ENCODE data around the gene CMTM1. TPM values are rescaled to one million over a fixed set of nuclear protein-coding genes. Genes with fewer than 3 reads are reported as not detected.
"Not testable (repeated sequence)": the region's sequence is repeated elsewhere in the genome, so short reads cannot be mapped to it uniquely, and the experiment has no call there.

Gene CMTM1
- total RNA-seq, 2 experiments from 2014 or later = 4.2 to 8.2 TPM

DNA sequence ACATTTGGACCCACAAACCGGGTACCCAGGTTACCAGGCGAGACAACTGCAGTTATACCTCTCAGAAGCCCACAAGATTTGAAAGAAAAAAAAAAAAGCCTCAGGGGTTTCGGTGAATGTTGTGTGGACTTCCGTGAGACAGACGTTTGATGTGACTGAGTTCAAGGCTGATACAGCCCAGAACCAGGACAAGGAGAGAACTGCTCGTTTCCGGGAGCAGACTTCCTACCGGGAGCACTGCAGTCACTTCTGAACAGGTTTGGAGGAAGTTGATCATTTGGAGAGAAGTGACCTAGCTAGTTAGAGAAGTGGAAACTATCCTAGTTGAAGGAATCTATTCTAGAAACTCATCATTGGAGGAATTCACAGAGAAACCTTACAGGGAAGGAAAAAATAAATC is 13.0 kb upstream of the CMTM1 start:
- H3K27ac Mint-ChIP-seq = peak overlapping the region; percentile 95
- DNase-seq = no peak
- intact Hi-C loops (cut with micrococcal nuclease) = loop anchor here (1.0 to 5.0 kb wide), 5 partner anchors 11 to 320 kb away; partner anchors contain the start of gene CMTM4
- H3K9me3 Mint-ChIP-seq = no peaks in the 10 kb centered on the region
- CTCF ChIA-PET = interaction anchor here (0.6 to 2.0 kb wide), 8 partner anchors 10 to 183 kb away, joined by 3 to 7 read pairs (median 4); no protein-coding TSS in a partner anchor
- peak overlapping the region; percentile 87 for H3K4me3 Mint-ChIP-seq
- H3K27me3 Mint-ChIP-seq (ENCODE audit: low read depth) = no peaks in the 10 kb centered on the region
- H3K36me3 Mint-ChIP-seq (ENCODE audit: low read depth) = peaks cover 35% of the 10 kb centered on the region
- peaks cover 63% of the 10 kb centered on the region for H3K4me1 Mint-ChIP-seq (ENCODE audit: low read depth)

GRCh38 chr16:66554021-66554420 is 12.2 kb upstream of the CMTM1 start:
- Mint-ChIP-seq H3K4me3 (peak overlapping the region; percentile 87), H3K4me1 (ENCODE audit: low read depth) (peaks cover 59% of the 10 kb centered on the region), H3K27ac (no peak overlapping the region), H3K9me3 (no peaks in the 10 kb centered on the region), H3K27me3 (ENCODE audit: low read depth) (no peaks in the 10 kb centered on the region), H3K36me3 (ENCODE audit: low read depth) (peaks cover 39% of the 10 kb centered on the region)
- intact Hi-C loops (cut with micrococcal nuclease) = loop anchor here (5.0 kb wide), 1 partner anchor 143 kb away; the partner anchor contains the start of gene CMTM4
- CTCF ChIA-PET = interaction anchor here (0.8 to 2.0 kb wide), 7 partner anchors 10 to 149 kb away, joined by 3 to 7 read pairs (median 4); no protein-coding TSS in a partner anchor
- DNase-seq = no peak

DNA sequence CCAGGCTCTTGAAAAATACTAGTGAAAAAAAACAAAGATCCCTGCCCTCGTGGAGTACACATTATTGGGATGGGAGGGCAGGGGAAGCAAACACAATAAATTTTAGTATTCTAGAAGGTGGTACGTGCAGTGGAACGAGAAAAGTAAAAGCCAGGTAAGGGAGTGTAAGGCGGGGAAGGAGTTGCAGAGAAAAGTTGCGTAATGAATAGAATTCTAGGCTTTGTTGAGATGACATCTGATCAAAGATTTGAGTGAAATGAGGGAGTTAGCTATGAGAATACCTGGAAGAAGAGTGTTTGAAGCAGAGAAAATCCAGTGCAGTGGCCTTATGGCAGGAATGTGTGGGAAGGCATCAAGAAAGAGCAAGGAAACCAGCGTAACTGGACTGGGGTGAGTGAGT is 11.7 kb upstream of the CMTM1 start:
- DNase-seq = no peak
- Mint-ChIP-seq H3K36me3 (ENCODE audit: low read depth) (peaks cover 39% of the 10 kb centered on the region), H3K9me3 (no peaks in the 10 kb centered on the region), H3K4me3 (peak overlapping the region; percentile 2), H3K27ac (no peak overlapping the region), H3K27me3 (ENCODE audit: low read depth) (no peaks in the 10 kb centered on the region), H3K4me1 (ENCODE audit: low read depth) (peaks cover 57% of the 10 kb centered on the region)
- CTCF ChIA-PET = interaction anchor here (0.8 to 2.0 kb wide), 4 partner anchors 9 to 148 kb away, joined by 3 to 7 read pairs (median 5); no protein-coding TSS in a partner anchor
- intact Hi-C loops (cut with micrococcal nuclease) = loop anchor here (5.0 kb wide), 1 partner anchor 143 kb away; the partner anchor contains the start of gene CMTM4

DNA sequence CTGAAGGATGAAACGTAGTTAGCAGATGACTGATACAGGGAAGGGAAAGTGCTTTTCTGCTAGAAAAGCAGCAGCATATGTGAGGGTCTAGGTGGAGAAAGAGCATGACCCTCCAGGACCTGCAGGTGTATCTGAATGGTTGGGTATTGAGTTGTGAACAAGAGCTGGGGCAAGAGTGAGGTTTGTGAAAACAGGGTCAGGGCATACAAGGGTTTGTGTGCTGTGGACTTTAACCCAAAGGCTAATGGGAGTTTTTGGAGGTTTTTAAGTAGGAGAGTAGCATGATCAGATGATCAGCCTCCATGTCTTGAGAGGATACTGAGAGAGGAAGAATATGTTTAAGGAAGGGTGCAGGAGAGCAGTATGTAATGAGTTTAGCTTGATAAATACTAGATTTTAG is 6.1 kb upstream of the CMTM1 start:
- no peaks in the 10 kb centered on the region for H3K27me3 Mint-ChIP-seq (ENCODE audit: low read depth)
- peaks cover 45% of the 10 kb centered on the region for H3K36me3 Mint-ChIP-seq (ENCODE audit: low read depth)
- no peaks in the 10 kb centered on the region for H3K9me3 Mint-ChIP-seq
- CTCF ChIA-PET = interaction anchor here (0.6 to 1.5 kb wide), 5 partner anchors 11 to 188 kb away, joined by 3 to 5 read pairs (median 4); no protein-coding TSS in a partner anchor
- intact Hi-C loops (cut with micrococcal nuclease) = loop anchor here (5.0 kb wide), 1 partner anchor 92 kb away; no protein-coding TSS in a partner anchor
- peaks cover 65% of the 10 kb centered on the region for H3K4me1 Mint-ChIP-seq (ENCODE audit: low read depth)
- no peak for DNase-seq
- H3K4me3 Mint-ChIP-seq = no peak overlapping the region
- H3K27ac Mint-ChIP-seq = no peak overlapping the region

DNA sequence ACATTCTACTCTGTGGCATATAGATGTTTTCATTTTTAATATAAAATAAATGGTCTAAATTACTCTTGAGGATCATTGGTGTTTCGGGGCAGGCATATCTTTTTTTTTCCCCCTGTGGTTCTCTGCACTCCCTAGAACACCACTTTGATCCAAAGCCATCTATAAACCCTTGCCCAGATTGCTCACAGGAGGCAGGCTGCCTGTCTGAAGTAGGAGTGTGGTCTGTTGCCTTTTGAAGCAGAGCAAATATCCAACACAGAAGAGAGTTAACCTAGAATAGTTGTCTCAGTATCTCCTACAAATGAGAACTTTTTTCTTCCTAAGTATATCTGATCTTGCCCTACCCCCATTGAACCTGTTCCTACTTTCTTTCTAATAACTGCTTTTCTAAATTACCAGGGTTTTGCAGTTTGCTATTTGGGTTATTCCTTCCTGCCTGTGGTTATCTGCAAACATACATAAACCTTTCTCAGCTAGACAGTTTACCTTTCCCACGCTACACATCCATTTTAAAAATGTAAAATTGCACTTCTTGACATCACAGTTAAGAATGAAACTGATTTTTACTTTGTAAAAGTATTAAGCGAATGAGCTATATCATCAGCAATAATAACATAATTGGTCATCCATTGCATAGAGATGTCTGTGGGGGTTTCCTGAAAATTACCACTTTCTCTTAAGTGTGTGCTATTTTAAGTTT is 4.7 kb upstream of the CMTM1 start:
- CTCF ChIA-PET = interaction anchor here (0.5 to 5.2 kb wide), 15 partner anchors 9 to 309 kb away, joined by 3 to 25 read pairs (median 4); partner anchors contain the start of gene CKLF
- Mint-ChIP-seq H3K9me3 (no peaks in the 10 kb centered on the region), H3K4me1 (ENCODE audit: low read depth) (peaks cover 53% of the 10 kb centered on the region), H3K36me3 (ENCODE audit: low read depth) (peaks cover 46% of the 10 kb centered on the region), H3K27ac (no peak overlapping the region), H3K27me3 (ENCODE audit: low read depth) (no peaks in the 10 kb centered on the region), H3K4me3 (no peak overlapping the region)
- intact Hi-C loops (cut with micrococcal nuclease) = loop anchor here (1.0 to 5.0 kb wide), 3 partner anchors 28 to 91 kb away; no protein-coding TSS in a partner anchor
- DNase-seq = no peak

- DNase-seq = no peak
- H3K4me1 Mint-ChIP-seq (ENCODE audit: low read depth) = peaks cover 55% of the 10 kb centered on the region
- H3K9me3 Mint-ChIP-seq = no peaks in the 10 kb centered on the region
- intact Hi-C loops (cut with micrococcal nuclease) = loop anchor here (1.0 to 5.0 kb wide), 3 partner anchors 27 to 90 kb away; no protein-coding TSS in a partner anchor
- peaks cover 52% of the 10 kb centered on the region for H3K36me3 Mint-ChIP-seq (ENCODE audit: low read depth)
- no peak overlapping the region for H3K27ac Mint-ChIP-seq
- CTCF ChIA-PET = interaction anchor here (0.5 to 5.2 kb wide), 19 partner anchors 8 to 308 kb away, joined by 3 to 25 read pairs (median 4); partner anchors contain the start of genes CKLF and CMTM3
- H3K27me3 Mint-ChIP-seq (ENCODE audit: low read depth) = no peaks in the 10 kb centered on the region
- H3K4me3 Mint-ChIP-seq = no peak overlapping the region
These were observed 3.8 kb upstream of the CMTM1 start for GRCh38 chr16:66562409-66562808.

GRCh38 chr16:66562986-66563385 is 3.3 kb upstream of the CMTM1 start:
- intact Hi-C loops (cut with micrococcal nuclease) = loop anchor here (1.0 to 5.0 kb wide), 3 partner anchors 26 to 89 kb away; no protein-coding TSS in a partner anchor
- CTCF ChIA-PET = interaction anchor here (0.6 to 5.2 kb wide), 23 partner anchors 8 to 305 kb away, joined by 3 to 25 read pairs (median 4); partner anchors contain the start of genes CKLF and CMTM3
- no peak for DNase-seq
- no peaks in the 10 kb centered on the region for H3K27me3 Mint-ChIP-seq (ENCODE audit: low read depth)
- peaks cover 52% of the 10 kb centered on the region for H3K36me3 Mint-ChIP-seq (ENCODE audit: low read depth)
- H3K9me3 Mint-ChIP-seq = no peaks in the 10 kb centered on the region
- H3K4me3 Mint-ChIP-seq = no peak overlapping the region
- H3K4me1 Mint-ChIP-seq (ENCODE audit: low read depth) = peaks cover 58% of the 10 kb centered on the region
- no peak overlapping the region for H3K27ac Mint-ChIP-seq

DNA sequence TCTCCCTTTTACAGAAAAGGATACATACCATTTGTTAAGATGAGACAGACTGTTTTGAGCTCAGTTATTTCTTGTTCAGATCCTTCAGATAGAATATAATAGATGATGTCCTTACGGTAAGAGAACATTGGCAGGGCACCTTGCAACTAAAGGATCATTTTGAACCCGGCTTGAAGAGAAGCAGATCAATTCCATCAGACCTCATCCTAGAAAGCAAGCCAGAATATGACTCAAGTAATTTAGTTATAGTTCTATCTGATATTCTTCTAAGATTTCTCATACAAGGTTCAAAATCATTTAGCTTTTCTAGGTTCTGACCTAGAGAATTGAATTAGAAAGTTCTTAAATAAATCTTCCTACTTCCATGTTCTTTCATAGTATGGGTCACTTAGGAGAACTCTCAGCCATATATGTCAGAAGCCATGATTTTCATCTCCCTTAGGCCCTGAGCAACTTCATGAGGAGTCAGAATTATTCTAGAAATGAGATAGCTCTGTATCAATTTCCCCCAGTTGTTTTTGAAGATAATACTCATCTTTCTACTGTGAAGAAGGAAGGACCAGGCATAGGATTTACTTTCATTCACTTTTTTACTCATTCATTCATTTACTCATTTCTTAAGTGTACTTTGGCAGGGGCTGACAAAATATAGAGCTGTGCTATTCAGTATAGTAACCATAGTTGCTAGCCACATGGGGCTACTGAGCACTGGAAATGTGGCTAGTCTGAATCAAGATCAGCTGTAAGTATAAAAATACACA is 2.5 kb upstream of the CMTM1 start:
- no peaks in the 10 kb centered on the region for H3K27me3 Mint-ChIP-seq (ENCODE audit: low read depth)
- no peaks in the 10 kb centered on the region for H3K9me3 Mint-ChIP-seq
- CTCF ChIA-PET = interaction anchor here (0.6 to 5.2 kb wide), 25 partner anchors 9 to 302 kb away, joined by 3 to 25 read pairs (median 5); partner anchors contain the start of genes CKLF and CMTM3
- peak overlapping the region; percentile 14 for H3K27ac Mint-ChIP-seq
- H3K36me3 Mint-ChIP-seq (ENCODE audit: low read depth) = peaks cover 49% of the 10 kb centered on the region
- no peak for DNase-seq
- H3K4me3 Mint-ChIP-seq = no peak overlapping the region
- peaks cover 56% of the 10 kb centered on the region for H3K4me1 Mint-ChIP-seq (ENCODE audit: low read depth)
- intact Hi-C loops (cut with micrococcal nuclease) = loop anchor here (1.0 to 5.0 kb wide), 4 partner anchors 10 to 89 kb away; no protein-coding TSS in a partner anchor

DNA sequence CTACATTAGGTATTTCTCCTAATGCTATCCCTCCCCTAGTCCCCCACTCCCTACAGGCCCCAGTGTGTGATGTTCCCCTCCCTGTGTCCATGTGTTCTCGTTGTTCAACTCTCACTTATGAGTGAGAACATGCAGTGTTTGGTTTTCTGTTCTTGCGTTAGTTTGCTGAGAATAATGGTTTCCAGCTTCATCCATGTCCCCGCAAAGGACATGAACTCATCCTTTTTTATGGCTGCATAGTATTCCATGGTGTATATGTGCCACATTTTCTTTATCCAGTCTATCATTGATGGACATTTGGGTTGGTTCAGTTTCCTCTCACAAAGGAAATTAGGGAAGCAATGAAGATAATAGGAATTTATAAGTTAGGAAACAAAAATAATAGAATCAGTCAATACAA is 1.0 kb downstream of the CMTM1 start:
- H3K27me3 Mint-ChIP-seq (ENCODE audit: low read depth); H3K27ac Mint-ChIP-seq; H3K4me3 Mint-ChIP-seq; H3K9me3 Mint-ChIP-seq; DNase-seq; intact Hi-C loops (cut with micrococcal nuclease): not testable (repeated sequence)
- Mint-ChIP-seq H3K36me3 (ENCODE audit: low read depth) (peaks cover 35% of the 10 kb centered on the region), H3K4me1 (ENCODE audit: low read depth) (peaks cover 34% of the 10 kb centered on the region)
- CTCF ChIA-PET = interaction anchor here (1.3 kb wide), 1 partner anchor 41 kb away, joined by 3 read pairs; no protein-coding TSS in a partner anchor

- CTCF ChIA-PET = interaction anchor here (2.2 kb wide), 1 partner anchor 40 kb away, joined by 9 read pairs; no protein-coding TSS in a partner anchor
- intact Hi-C loops (cut with micrococcal nuclease) = no loop called here
These were observed 2.1 kb downstream of the CMTM1 start for GRCh38 chr16:66568355-66568754.

GRCh38 chr16:66569131-66569530 is 2.9 kb downstream of the CMTM1 start:
- peaks cover 23% of the 10 kb centered on the region for H3K36me3 Mint-ChIP-seq (ENCODE audit: low read depth)
- intact Hi-C loops (cut with micrococcal nuclease) = no loop called here
- H3K27ac Mint-ChIP-seq = no peak overlapping the region
- peaks cover 17% of the 10 kb centered on the region for H3K4me1 Mint-ChIP-seq (ENCODE audit: low read depth)
- no peaks in the 10 kb centered on the region for H3K9me3 Mint-ChIP-seq
- no peak overlapping the region for H3K4me3 Mint-ChIP-seq
- H3K27me3 Mint-ChIP-seq (ENCODE audit: low read depth) = no peaks in the 10 kb centered on the region
- DNase-seq = no peak
- CTCF ChIA-PET = interaction anchor here (0.6 to 2.2 kb wide), 3 partner anchors 39 to 261 kb away, joined by 3 to 9 read pairs (median 4); partner anchors contain the start of gene NAE1

More at GRCh38 chr16:66568355-66568754, 2.1 kb downstream of the CMTM1 start:
- H3K27me3 Mint-ChIP-seq (ENCODE audit: low read depth) = no peaks in the 10 kb centered on the region
- H3K4me3 Mint-ChIP-seq = no peak overlapping the region
- H3K36me3 Mint-ChIP-seq (ENCODE audit: low read depth) = peaks cover 29% of the 10 kb centered on the region
- H3K4me1 Mint-ChIP-seq (ENCODE audit: low read depth) = peaks cover 24% of the 10 kb centered on the region
- no peak for DNase-seq
- H3K27ac Mint-ChIP-seq = no peak overlapping the region
- no peaks in the 10 kb centered on the region for H3K9me3 Mint-ChIP-seq

Data from activated naive CD4-positive, alpha-beta T cell treated with anti-CD3 and anti-CD28 coated beads for 36 hours (primary cell).